ENCODE results near the gene ERFL. TPM values are rescaled to one million over a fixed set of nuclear protein-coding genes. Genes with fewer than 3 reads are reported as not detected.

ERFL gene
- total and polyA plus RNA-seq, 2 of the 4 experiments (the other 2 are of a cell fraction), result not detected

DNA sequence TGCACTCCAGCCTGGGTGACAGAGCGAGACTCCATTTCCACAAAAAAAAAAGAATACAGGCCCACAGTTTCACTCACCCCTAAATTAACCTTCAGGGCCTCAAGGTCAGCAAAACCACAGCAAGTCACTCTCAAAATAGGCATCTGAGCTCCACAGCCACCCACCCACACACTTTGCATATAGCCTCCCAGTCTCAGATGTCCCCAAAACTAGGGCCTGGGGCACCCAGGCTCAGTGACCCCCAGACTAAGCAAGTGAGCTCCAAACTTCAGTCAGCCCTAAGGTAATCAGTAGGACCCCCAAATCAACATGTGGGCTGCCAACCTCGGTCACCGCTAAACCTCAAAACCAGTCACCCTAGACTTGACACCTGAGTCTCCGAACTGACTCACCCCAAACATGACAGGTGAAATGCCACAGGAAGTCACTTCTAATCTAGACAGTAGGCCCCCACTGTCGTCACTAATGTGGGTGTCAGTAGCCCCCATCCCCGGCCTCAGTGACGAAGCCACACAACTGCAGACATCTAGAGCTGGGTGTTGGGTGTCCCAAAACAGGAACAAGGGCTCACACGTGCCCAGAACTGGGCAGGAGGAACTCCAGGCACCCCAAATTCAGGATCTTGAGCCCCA lies 17.0 kb upstream of the ERFL start:
- Histone ChIP-seq H3K79me1 (ENCODE audit: low read depth in 1 of 2, low read length in 2 of 2) (no peaks in the 10 kb centered on the region), H4K5ac (ENCODE audit: low read depth, low read length) (no peak overlapping the region), H3K4me1 (ENCODE audit: control insufficient read depth, insufficient read depth, low read length) (no peaks in the 10 kb centered on the region), H2AK9ac (replicated peaks; ENCODE audit: low read depth, low read length, poor library complexity) (no peak overlapping the region), H2BK120ac (ENCODE audit: low read depth, low read length) (no peak overlapping the region), H2BK20ac (ENCODE audit: low read depth, low read length) (no peak overlapping the region), H3K36me3 (ENCODE audit: control insufficient read depth, insufficient read depth, low read length) (no peaks in the 10 kb centered on the region), H3K4ac (ENCODE audit: low read depth, low read length) (no peak overlapping the region), H2BK15ac (ENCODE audit: low read depth, low read length) (no peak overlapping the region), H3K27ac (ENCODE audit: insufficient read depth, low read length) (no peak overlapping the region), H3K9me3 (ENCODE audit: control insufficient read depth, insufficient read depth, low read length) (no peaks in the 10 kb centered on the region), H2AFZ (replicated peaks; ENCODE audit: low read length, poor library complexity) (no peak overlapping the region), H4K91ac (ENCODE audit: insufficient read depth, low read depth, low read length) (no peak overlapping the region), H4K8ac (ENCODE audit: low read depth in 2 of 2, low read length in 2 of 2) (no peak overlapping the region), H4K20me1 (ENCODE audit: insufficient read depth, low read length) (no peaks in the 10 kb centered on the region), H3K14ac (replicated peaks; ENCODE audit: low read depth, low read length) (no peak overlapping the region), H3K4me3 (ENCODE audit: insufficient read depth, low read depth, low read length) (no peak overlapping the region), H3K9me1 (ENCODE audit: insufficient read depth, low read length) (no peaks in the 10 kb centered on the region), H2AK5ac (ENCODE audit: low read depth, low read length) (no peak overlapping the region), H3K4me2 (ENCODE audit: low read depth, low read length) (no peak overlapping the region), H3K9ac (ENCODE audit: low read depth, low read length) (no peak overlapping the region), H3K23ac (ENCODE audit: low read depth, low read length) (no peak overlapping the region), H3K18ac (ENCODE audit: low read depth, low read length) (no peak overlapping the region), H2BK5ac (ENCODE audit: low read depth, low read length, poor library complexity, severe bottlenecking) (no peak overlapping the region), H3K56ac (ENCODE audit: extremely low read depth, insufficient read depth, low read length) (no peak overlapping the region), H3K27me3 (ENCODE audit: control insufficient read depth, insufficient read depth, low read length) (peaks cover 8% of the 10 kb centered on the region)
- intact Hi-C loops (cut with micrococcal nuclease), result no loop called here
- in situ Hi-C loops (cut with MboI; ENCODE audit: low sequenced_read_pairs), result loop anchor here (5.0 kb wide), 1 partner anchor 63 kb away; the partner anchor contains the start of gene ARHGEF1
- ATAC-seq (ENCODE audit: low read depth) (no peak), DNase-seq (no peak)
- TF ChIP-seq FOS (IDR thresholded peaks at IDR 0.05; ENCODE audit: low read depth, low read length) (no peak), SMC3 (IDR thresholded peaks at IDR 0.05; ENCODE audit: low read depth, low read length) (no peak), NFE2L2 (IDR thresholded peaks at IDR 0.05; ENCODE audit: low read depth, low read length) (no peak)
- TF ChIP-seq, protein P1, sequence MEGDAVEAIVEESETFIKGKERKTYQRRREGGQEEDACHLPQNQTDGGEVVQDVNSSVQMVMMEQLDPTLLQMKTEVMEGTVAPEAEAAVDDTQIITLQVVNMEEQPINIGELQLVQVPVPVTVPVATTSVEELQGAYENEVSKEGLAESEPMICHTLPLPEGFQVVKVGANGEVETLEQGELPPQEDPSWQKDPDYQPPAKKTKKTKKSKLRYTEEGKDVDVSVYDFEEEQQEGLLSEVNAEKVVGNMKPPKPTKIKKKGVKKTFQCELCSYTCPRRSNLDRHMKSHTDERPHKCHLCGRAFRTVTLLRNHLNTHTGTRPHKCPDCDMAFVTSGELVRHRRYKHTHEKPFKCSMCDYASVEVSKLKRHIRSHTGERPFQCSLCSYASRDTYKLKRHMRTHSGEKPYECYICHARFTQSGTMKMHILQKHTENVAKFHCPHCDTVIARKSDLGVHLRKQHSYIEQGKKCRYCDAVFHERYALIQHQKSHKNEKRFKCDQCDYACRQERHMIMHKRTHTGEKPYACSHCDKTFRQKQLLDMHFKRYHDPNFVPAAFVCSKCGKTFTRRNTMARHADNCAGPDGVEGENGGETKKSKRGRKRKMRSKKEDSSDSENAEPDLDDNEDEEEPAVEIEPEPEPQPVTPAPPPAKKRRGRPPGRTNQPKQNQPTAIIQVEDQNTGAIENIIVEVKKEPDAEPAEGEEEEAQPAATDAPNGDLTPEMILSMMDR (conservative IDR thresholded peaks at IDR 0.05; ENCODE audit: low read depth, low read length), result no peak
- TF ChIP-seq, protein P2, sequence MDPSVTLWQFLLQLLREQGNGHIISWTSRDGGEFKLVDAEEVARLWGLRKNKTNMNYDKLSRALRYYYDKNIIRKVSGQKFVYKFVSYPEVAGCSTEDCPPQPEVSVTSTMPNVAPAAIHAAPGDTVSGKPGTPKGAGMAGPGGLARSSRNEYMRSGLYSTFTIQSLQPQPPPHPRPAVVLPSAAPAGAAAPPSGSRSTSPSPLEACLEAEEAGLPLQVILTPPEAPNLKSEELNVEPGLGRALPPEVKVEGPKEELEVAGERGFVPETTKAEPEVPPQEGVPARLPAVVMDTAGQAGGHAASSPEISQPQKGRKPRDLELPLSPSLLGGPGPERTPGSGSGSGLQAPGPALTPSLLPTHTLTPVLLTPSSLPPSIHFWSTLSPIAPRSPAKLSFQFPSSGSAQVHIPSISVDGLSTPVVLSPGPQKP (IDR thresholded peaks at IDR 0.05; ENCODE audit: borderline replicate concordance, low read depth, low read length), result no peak
- 69% methylated on average over 4 of the region's 8 CpGs; no CpG with 5 or more reads in 1 of the 2 experiments for WGBS, 2 experiments (ENCODE audit: extremely low coverage in 2 of 2, insufficient read length in 1 of 2)
- CTCF ChIA-PET, result no interaction called here
- no TSS peak for BruUV-seq (replicated peaks)
- dilution Hi-C loops (cut with HindIII; ENCODE audit: low sequenced_read_pairs, unreplicated experiment), result no loop called here
- POLR2A ChIA-PET (ENCODE audit: unreplicated experiment), result interaction anchor here (0.7 kb wide), 1 partner anchor 44 kb away, joined by 7 read pairs; no protein-coding TSS in a partner anchor

Data from IMR-90 (cell line).